Measurements from ENCODE around the gene LAMB4.
A peak's percentile ranks its signal among the peaks of the same experiment; 100 is the strongest.

LAMB4 gene

DNA sequence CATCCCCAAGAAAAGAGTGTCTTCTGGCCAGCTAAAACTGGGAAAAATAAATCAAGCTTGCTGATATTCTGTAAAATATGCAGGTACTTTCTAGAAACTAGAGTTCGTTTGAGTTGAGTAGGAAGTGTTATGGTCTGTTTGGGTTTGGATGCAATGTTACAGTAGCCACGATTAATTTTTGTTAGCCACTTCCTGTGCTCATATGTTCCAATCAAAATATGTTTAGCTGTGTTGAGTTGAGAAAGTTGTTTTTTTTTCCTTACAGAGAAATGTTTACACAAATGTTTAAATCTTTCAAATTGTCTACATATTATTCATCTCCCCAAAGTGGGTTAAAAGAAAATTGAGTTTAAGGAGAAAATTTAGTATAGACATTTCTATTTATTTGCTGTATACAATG lies 115.9 kb downstream of the LAMB4 start:
- no peak for DNase-seq

DNA sequence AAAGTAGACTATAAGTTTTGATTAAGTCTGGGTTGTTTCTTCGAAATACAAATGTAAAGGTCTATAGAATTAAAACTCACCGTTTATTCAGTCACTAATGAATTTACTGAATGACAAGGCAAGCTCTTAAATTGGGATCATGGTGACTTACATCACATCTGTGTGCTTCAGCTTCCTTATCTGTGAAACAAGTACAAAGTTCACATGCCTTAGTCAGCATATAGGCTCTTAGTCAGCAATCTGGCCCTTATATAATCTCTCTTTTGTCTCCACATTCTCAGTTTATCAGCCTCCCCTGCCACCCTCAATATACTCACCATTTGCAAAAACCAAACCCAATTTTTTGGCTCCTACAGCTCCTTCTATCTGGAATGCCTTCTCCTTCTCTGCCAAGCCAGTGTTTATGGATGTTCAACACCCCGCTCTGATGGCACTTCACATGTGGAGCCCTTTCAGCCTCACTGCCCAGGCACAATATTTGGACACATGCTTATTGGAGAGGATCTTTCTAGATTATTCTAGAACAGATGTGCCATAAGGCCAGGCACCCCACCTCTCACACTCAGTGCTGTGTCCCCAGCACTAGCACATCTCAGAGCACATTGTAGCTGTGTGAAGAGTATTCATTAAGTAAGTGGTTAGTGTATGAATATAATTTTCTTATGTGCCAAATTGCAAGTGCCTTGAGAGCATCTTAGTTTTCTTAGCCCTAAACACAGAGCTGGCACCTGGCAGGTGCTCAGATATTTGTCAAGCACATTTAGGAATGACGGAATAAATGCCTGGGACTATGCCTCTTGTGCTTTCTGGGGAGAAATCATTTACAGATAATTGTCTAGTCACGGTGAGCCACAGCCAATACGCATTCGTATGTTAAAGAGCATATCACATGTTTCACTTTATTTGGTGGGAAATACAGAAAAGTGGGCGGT lies 117.4 kb downstream of the LAMB4 start:
- DNase-seq, result no peak

DNA sequence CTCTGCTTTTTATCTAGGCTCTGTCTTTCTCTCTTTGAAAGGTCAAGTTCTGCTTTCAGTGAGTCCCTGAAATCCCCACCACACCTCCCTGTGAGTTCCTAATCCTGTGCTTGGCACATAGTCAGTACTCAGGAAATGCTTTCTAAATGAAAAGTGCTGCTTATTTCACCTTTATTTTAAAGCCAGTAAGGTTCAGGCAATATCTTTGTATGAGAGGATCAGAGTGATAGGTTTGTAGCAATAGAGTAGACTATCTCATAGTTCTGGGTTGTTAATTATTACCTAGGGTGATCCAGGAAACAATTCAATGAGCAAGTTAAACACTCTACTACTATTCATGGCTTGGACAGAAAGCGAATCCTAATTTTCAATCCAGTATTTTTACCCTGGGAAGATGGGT lies 119.8 kb downstream of the LAMB4 start:
- DNase-seq, result no peak

DNA sequence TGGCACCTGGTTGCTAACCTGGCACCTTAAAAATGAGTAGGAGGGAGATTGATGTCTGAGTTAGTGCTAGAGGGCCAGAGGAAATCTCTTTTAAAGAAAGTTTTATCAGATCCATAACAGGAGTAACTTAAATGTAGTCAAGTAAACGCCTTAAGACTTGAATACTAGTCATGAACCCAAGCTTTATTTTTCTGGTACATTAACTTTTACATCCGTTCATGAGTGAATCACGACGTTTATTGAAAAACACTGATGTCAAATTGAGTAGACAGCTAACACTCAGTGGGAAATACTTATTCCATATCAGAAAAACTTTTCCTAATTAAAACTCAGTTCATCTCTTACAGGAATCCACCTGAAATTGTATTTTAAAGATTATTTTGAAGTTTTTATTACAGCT lies 120.3 kb downstream of the LAMB4 start:
- no peak for DNase-seq

DNA sequence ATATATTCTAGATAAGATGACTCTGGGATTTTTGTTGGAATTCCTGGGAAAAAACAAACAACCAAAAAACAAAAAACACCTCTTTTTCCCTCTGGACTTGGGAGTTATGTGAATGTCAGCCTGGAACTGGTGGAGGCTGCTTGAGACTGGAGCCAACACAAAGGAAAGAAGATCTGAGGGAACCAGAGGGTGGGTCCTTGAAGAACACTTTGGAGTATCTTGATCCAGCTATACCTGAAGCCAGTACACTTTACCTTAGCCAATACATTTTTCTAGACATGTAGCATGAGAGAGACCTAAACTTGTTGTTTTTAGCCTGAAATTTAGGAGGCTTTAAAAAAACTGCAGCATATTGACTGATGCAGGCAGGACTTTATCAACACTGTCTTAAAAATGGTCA lies 121.3 kb downstream of the LAMB4 start:
- DNase-seq, result no peak

DNA sequence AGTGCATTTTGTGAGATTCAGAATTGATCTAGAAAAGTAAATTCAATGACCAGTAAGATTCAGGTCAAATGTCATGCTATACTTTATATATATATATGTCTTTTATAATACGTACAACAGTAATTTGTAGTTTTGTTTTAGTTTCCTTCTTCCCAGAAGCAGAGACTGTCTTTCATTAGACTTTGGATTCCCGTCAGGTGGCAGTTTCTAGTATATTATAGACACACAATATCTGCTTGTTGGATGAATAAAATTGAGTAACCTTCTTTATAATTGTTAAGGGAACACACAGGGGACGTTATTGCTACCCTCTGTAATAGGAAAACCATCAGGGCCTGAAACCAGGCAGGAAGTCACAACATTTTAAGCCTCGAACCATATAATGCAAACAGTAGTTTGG lies 121.9 kb downstream of the LAMB4 start:
- no peak for DNase-seq

DNA sequence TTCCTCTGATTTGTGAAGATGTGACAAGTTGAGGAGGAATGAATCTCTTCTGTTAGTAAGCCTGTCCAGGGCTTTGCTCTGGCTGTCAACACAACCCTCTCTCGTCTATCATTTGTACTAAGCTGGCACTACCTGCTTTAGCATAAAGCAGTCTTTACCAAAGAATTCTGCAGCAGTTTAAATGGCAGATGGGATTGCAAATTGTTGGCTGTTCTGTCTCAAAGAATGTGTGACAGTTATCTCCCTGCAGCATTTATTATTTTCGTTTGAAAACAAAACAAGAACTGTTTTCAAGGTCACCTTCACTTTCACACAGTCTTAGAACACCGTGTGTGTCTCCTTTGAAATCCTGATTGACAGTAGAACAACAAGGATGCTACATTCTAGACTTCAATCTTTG lies 122.4 kb downstream of the LAMB4 start:
- DNase-seq, result no peak

DNA sequence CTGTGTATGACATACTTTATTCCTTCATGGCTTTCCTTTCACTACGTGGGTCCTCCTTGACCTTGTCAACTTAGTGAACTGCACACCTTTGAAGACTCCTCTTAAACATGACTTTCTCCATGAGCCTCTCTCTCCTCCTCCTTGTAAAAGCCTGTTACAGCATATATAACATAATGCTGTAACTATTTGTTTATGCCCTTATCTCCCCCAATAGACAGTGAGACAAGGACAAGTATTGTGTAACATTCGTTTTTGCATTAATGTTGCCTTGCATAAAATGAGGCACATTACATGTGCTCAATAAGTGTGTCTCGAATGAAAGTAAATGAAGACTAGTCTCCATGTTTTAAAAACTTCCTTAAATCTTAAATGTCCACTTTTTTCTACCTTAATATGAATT lies 122.9 kb downstream of the LAMB4 start:
- DNase-seq, result no peak

DNA sequence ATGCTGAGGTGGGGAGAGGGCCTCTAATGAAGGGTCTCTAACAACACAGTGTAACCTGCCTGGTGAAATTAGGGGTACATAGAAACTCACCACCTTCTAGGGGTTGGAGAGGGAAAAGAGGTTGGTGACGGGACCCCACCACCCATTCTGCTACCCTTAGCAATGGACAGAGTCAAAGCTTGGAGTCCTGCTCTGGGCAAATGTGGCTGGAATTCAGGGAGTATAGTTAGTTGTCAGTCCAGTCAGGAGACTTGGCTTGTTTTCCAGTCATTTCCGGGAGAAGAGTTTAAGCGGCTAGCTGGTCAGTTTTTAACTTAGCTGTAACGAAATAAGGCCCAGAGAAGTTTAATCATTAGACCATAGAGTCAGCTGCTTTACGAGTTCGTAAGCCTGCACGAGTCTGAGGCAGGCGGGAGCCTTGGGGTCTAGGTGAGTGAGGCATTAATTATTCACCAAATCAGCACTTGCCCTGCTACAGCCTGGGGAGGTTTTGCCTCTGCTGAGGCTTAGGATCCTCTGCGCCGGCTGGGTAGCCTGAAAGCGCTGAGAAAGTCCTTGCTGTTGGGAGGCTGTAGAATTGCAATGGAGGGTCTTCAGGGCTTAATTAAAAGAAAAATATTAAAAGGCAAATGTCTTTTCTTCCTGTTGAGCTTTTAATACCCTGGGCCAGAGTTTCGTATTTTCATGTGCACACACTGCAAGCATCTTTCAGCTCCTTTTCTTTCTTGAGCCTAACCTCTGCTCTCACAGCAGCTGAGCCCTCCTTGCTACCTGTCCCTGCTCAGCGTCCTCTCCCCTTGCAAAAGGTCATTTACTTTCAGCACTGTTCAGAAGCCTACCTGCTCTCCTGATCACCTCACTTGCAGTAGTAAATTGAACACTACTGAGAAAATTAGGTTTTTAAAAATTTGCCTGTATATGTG lies 125.7 kb downstream of the LAMB4 start:
- no peak for DNase-seq

DNA sequence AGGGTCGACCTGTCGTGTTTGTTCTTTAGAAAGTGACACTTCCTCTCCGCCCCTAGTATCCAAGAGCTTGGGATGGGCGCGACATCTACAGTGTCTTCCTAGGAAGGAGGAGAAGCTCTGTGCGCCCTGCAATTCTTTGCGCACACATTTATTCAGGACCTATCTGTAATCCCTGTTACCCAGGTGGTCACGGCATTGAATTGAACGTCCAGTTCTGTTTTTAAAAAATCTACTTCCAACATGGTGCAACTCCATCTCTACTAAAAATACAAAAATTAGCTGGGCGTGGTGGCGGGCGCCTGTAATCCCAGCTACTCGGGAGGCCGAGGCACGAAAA lies 126.6 kb downstream of the LAMB4 start:
- no peak for DNase-seq

DNA sequence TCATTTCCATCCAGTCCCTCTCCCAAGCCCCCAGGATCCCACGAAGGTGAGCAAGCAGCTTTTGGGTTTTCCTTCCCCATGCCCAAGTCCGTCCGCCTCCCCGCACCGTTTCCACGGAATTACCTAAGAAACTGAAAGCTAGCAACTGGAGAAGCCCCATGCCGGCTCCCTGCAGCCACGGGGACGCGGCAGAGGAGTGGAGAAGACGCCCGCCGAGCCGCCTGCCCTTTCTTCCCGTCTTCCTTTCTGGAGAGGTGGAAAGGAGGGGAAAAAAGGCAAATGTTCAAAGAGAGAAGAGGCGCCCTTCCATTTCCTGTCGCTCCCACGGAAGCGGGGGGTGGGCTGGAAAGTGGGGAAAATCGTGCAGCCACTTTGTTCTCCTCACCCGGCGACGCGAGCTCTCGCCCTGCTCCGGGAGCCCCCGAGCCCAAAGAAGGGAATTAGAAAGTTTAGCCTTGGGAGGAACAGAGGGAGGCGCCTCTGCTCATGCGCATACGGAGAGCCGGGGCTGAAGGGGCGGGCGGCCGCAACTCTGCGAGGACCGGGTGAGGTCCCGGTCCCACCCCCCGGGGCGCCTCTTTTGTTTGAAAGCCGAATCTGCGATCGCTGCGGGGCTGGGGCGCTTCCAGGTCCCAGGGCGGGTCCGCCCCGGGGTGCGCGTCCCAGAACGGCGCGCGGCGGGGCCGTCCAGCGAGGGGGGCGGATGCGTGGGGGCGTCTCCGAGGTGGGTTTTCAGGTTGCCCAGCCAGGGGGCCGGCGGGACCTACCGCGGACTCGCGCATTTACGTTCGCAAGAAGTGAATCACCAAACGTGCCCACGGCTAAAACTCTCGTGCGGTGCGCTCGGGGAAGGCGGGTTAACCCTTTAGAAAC lies 127.2 kb downstream of the LAMB4 start, which contains the start of gene LAMB1:
Gene LAMB1 (minus strand): TSS at position 436 of the 873 bp plus-strand sequence. CDS start 276 bp downstream, at position 160.
- peak in 5 of 51 donors; percentile 2 to 31 (median 19) for DNase-seq

DNA sequence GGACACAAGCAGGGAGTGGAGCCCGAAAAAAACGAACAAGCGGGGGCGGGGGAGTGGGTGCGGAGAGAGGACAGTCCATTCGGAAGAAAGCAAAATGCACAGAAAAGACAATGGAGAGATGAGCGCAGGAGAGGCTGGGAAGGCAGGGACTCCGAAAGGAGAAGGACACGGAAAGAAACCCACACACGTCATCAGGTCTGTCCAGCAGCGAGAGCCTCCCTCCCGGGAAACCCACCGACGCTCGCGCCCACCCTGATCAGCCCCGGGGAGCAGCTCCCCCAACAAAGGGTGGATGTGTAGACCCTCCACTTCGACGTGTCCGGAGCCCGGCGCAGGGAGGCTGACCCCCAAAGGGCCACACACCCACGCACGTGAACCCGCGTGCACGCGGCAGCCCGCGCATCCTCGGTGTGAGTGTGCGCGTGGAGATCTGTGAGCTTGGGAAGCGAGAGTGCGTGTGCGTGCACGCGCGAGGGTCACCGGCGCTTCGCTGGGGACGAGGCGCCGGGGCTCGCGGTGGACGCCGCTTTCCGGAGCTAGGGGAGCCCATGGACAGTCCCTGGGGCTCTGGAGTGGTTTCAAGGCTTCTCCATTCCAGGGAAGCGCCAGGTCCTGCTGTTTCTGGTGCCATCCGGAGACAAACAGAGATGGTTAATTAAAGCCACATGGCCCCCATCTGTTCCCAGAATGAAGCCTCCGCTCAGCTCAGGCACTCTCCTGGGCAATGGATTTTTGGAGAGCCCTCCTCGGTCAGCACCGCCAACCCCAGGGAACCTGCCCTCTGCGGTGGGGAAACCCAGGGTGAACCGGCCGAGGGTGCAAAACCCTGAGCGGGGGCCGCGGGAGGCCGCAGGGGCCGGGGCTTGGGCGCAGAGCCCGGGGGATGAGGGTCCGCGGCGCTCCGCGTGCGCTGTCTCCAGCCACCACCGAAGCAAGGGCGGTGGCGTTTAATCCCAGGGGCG lies 128.1 kb downstream of the LAMB4 start:
- peak in 4 of 51 donors; percentile 4 to 17 (median 13) for DNase-seq

DNA sequence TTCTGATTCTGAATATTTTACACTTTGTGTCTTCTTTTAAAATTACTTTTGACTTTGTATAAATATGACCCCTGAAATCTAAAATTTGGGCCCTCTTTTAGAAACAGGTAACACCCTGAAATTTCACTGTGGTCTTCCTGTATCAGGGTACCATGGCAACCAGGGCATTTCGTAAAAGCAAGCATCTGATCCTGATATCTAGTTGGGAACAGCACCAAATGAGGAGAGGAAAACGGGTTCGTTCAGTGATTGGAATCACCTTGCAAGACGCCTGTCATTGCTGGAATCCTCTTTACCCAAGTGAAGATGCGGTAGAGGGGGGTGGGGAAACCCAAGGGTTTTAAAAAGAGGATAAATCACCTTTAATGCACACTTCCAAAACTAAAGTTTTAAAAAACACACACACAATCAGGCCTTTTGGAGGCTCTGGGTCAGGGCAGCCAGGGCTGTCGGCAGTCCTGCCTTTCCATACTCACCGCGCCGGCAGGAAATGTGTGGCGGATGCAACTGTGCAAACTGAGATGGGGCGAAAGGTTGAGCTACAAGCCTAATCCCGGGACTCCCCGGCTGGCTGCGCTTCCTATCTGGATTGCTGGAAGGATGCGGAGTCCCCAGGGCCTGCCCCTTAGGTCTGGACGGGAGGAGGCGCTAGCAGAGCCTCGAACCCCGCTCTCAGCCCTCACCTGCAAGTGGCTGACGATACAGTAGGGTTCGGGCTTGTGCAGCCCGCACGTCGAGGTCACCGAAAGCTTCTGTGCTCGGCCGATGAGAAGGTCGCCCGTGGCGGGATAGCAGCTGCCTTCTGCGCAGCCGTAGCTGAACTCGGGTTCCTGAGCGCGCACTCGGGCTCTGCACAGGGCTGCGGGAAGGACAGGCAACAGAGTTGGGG lies 129.0 kb downstream of the LAMB4 start:
- DNase-seq, result no peak

DNA sequence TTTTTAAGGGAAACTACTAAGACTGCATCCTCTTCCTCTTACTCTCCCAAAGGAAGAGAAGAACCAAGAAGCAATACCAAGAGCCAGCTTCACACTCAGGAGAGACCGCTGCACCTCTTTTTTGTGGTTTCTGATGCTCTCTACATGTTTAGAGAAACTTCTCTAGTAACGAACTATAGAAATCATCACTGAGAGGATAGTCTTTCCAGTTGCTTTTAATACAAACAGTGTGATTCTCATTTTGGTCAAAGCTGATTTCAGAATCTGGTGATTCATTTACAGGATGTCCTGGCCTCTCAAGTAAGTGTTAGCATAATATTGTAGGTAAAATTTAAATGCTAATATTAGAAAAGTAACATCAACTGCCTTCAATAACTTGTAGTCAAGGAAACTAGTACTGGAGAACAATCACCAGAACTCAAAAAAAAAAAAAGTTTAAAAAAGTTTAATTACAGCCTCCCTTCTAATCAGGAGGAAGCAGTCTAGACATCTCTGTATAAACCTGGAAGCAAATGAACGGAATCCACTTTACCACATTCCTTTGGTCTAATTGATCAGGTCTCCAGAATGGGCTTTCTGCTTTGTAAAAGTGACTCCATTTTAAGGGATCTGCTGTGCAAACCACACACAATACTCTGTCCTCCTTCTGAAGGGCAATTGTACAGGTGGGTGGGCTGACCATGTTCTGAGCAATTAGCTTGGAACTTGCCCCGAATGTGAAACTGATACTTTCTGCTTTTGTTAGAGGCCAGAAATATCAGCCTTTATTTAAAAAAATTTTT lies 130.2 kb downstream of the LAMB4 start:
- DNase-seq, result no peak

DNA sequence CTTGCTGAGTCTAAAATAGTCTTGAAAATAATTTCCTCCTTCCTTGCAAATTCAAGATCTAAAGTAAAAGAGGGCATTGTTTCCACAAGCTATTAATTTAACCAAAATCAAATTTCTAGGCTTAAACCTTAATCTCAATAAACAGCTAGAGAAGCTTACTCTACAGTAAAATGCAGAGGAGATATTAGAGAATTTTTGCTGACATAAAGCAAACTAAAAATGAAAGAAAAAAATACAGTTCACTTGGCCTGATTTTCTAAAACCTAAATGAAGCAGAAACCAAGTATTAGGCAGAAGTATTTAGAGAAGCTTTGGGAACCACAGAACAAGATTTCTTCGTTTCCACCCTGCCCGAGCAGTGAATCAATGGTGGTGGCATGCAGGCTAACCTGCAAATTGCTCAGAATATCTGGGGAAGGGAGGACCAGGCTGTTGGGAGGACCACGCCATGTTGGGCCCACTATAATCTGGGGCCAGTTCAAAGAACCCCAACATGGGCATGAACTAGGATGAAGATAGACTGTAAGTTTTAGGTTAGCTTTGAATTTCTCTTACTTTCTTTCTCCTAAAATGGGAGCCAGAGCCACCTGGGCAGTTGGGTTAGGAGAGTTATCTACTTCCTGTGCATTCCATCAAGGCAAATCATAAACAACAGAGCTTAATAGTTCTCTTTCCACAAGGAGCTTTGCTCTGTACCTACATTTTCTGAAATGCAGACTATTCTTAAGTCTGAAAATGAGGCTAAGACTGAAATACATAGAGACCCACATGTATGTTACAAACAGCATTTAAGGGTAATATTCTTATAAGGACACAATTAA lies 131.3 kb downstream of the LAMB4 start:
- no peak for DNase-seq

DNA sequence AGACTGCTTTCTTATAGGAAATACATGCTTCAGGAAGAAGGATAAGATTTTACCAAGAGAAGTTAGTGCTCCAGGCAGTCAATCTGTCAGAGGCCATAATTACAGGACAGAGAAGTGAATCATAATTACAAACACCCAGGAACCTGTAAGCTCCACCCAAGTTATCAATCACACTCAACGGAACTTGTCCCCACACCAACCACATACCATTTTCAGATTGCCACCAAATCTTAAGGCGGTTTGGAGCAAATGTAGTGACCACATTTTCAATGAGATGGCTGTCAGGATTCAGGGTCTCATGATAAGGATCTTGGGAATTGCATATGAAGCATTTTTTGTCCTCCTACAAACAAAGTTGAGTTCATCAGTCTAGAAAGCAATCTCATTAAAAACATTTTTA lies 132.0 kb downstream of the LAMB4 start:
- DNase-seq, result no peak

All from hypothalamus (tissue), 51 donors.